SK-N-SH (cell line): ENCODE results near the gene AP5B1. TPM values are rescaled to one million over a fixed set of nuclear protein-coding genes. Genes with fewer than 3 reads are reported as not detected.
"Not testable (repeated sequence)": the region's sequence is repeated elsewhere in the genome, so short reads cannot be mapped to it uniquely, and the experiment has no call there.

Experiments
- CTCF ChIA-PET: fragments of 300-600, 350-600 bp; formaldehyde crosslinking; extraction: SDS; loops from one replicate; lab custom pipeline; 2021; lab: Yijun Ruan, JAX
- POLR2A ChIA-PET: fragments of 350-600 bp; sonication (Branson Sonifier 250); formaldehyde crosslinking; extraction: SDS; loops from one replicate; lab custom pipeline; 2020; ENCODE audit warnings: antibody characterized with exemption, inconsistent platforms; lab: Yijun Ruan, JAX
- DNase-seq: peaks from one replicate; pipeline ENCODE4 v3.0.0; 2012
- H2AFZ ChIP-seq: fragments of 200-600 bp; sonication (generic); 2 replicates; pipeline ENCODE4 v1.8.1; 2016; ENCODE audit warnings: antibody characterized with exemption, mild to moderate bottlenecking, low read depth
- H3F3A ChIP-seq: fragments of 200-600 bp; sonication (generic); replicated peaks from 2 replicates; pipeline ENCODE3; 2016; ENCODE audit warnings: antibody characterized with exemption, mild to moderate bottlenecking; ENCODE audit not compliant: insufficient read depth
- H3K27ac ChIP-seq, 2 experiments: fragments of 200-500 bp in 1 of 2; fragments of 200-600 bp in 1 of 2; sonication (Bioruptor generic) in 1 of 2; sonication (generic), shearing (Covaris generic) in 1 of 2; 2 replicates each; pipeline versions ENCODE4 v1.5.1 to v1.6.1; 2014 to 2016; ENCODE audit warnings: low read depth in 2 of 2, inconsistent platforms in 1 of 2, low read length in 1 of 2, mild to moderate bottlenecking in 1 of 2, mixed read lengths in 1 of 2
- H3K27me3 ChIP-seq: fragments of 200-600 bp; sonication (generic), shearing (Covaris generic); 2 replicates; pipeline ENCODE4 v1.6.1; 2016; ENCODE audit warnings: mixed run types; ENCODE audit not compliant: insufficient read depth
- H3K36me3 ChIP-seq, 2 experiments: fragments of 200-500 bp in 1 of 2; fragments of 200-600 bp in 1 of 2; sonication (Bioruptor generic) in 1 of 2; sonication (generic) in 1 of 2; replicated peaks in 1 of 2; 2 replicates each; pipeline versions ENCODE3 to v1.5.1; 2014 to 2016; ENCODE audit warnings: low read length in 1 of 2, mild to moderate bottlenecking in 1 of 2; ENCODE audit not compliant: insufficient read depth in 2 of 2, control insufficient read depth in 1 of 2
- H3K4me1 ChIP-seq, 2 experiments: fragments of 200-500 bp in 1 of 2; fragments of 200-600 bp in 1 of 2; sonication (Bioruptor generic) in 1 of 2; sonication (generic), shearing (Covaris generic) in 1 of 2; 2 replicates each; pipeline versions ENCODE4 v1.5.1 to v1.6.1; 2014 to 2016; ENCODE audit warnings: low read depth in 1 of 2, low read length in 1 of 2, mixed run types in 1 of 2; ENCODE audit not compliant: insufficient read depth in 2 of 2, control insufficient read depth in 1 of 2
- H3K4me2 ChIP-seq: fragments of 200-600 bp; sonication (generic), shearing (Covaris generic); 2 replicates; pipeline ENCODE4 v1.6.1; 2017; ENCODE audit warnings: mixed run types
- H3K4me3 ChIP-seq, 2 experiments: fragments of 200-500 bp in 1 of 2; fragments of 200-600 bp in 1 of 2; sonication (Bioruptor generic) in 1 of 2; sonication (generic), shearing (Covaris generic) in 1 of 2; 2 replicates each; pipeline versions ENCODE4 v1.5.1 to v1.8.1; 2014 to 2016; ENCODE audit warnings: low read depth in 2 of 2, inconsistent platforms in 1 of 2, low read length in 1 of 2, mild to moderate bottlenecking in 1 of 2, mixed read lengths in 1 of 2, moderate library complexity in 1 of 2
- H3K79me2 ChIP-seq: fragments of 200-600 bp; sonication (generic); 2 replicates; pipeline ENCODE4 v1.8.1; 2017; ENCODE audit warnings: mild to moderate bottlenecking; ENCODE audit not compliant: insufficient read depth
- H3K9ac ChIP-seq: fragments of 200-600 bp; sonication (generic); 2 replicates; pipeline ENCODE4 v1.6.1; 2017; ENCODE audit warnings: mixed run types
- H3K9me2 ChIP-seq: fragments of 200-600 bp; sonication (generic); 2 replicates; pipeline ENCODE4 v1.6.1; 2017; ENCODE audit warnings: mixed run types
- H3K9me3 ChIP-seq: fragments of 200-600 bp; sonication (generic); 2 replicates; pipeline ENCODE4 v1.6.1; 2017; ENCODE audit warnings: mixed run types, mild to moderate bottlenecking, moderate library complexity
- H4K20me1 ChIP-seq: fragments of 200-600 bp; sonication (generic); 2 replicates; pipeline ENCODE4 v1.6.1; 2017; ENCODE audit warnings: mild to moderate bottlenecking, mixed run types; ENCODE audit not compliant: insufficient read depth
- CHD2 ChIP-seq: fragments of 150-350 bp; IDR thresholded peaks from 2 replicates; pipeline ENCODE4 v1.6.1; 2018; ENCODE audit warnings: low read length; ENCODE audit not compliant: partially characterized antibody
- ELF1 ChIP-seq: IDR thresholded peaks from 2 replicates; pipeline ENCODE4 v1.4.0; 2012
- FOSL2 ChIP-seq: IDR thresholded peaks from 2 replicates; pipeline ENCODE4 v1.4.0; 2012; ENCODE audit warnings: low read depth, mild to moderate bottlenecking, moderate library complexity, borderline replicate concordance
- FOXJ3 ChIP-seq: sonication (generic); formaldehyde crosslinking; IDR thresholded peaks from 2 replicates; pipeline ENCODE4 v1.5.1; 2020; ENCODE audit warnings: mild to moderate bottlenecking, missing genetic modification reagents
- FOXM1 ChIP-seq: IDR thresholded peaks from 2 replicates; pipeline ENCODE4 v1.4.0; 2012; ENCODE audit warnings: low read depth, mild to moderate bottlenecking
- GABPA ChIP-seq: IDR thresholded peaks from 2 replicates; pipeline ENCODE4 v1.4.0; 2012; ENCODE audit warnings: low read depth, mild to moderate bottlenecking
- GATA2 ChIP-seq: sonication (generic); formaldehyde crosslinking; IDR thresholded peaks from 2 replicates; pipeline ENCODE4 v1.5.0; 2020; ENCODE audit warnings: mild to moderate bottlenecking, missing genetic modification reagents
- MEF2A ChIP-seq: IDR thresholded peaks from 2 replicates; pipeline ENCODE4 v1.4.0; 2012; ENCODE audit warnings: low read depth, borderline replicate concordance
- RAD21 ChIP-seq: IDR thresholded peaks from 2 replicates; pipeline ENCODE4 v1.6.1; 2012; ENCODE audit warnings: mild to moderate bottlenecking, low read length
- RXRA ChIP-seq: IDR thresholded peaks from 2 replicates; pipeline ENCODE4 v1.4.0; 2012; ENCODE audit warnings: low read depth, mild to moderate bottlenecking, borderline replicate concordance
- SMC3 ChIP-seq: IDR thresholded peaks from 2 replicates; pipeline ENCODE4 v1.6.1; 2012; ENCODE audit warnings: low read depth, low read length, improper control_type of control experiment
- TCF12 ChIP-seq: IDR thresholded peaks from 2 replicates; pipeline ENCODE4 v1.4.0; 2012
- WGBS: methylation state at CpG from one replicate; pipeline ENCODE4 v1.1.6; 2017; ENCODE audit warnings: low lambda C conversion rate; 5-methylcytosine and 5-hydroxymethylcytosine counted together
- polyA plus RNA-seq, 3 experiments: library from polyadenylated mRNA; depleted of rRNA; stranded (reverse); fragments of >200 nt; gene quantifications; 2 replicates each; pipeline ENCODE4 v1.2.3, GENCODE V29; 2012
- TF ChIP-seq, protein P1 (sequence below): fragments of 150-350 bp; IDR thresholded peaks from 2 replicates; pipeline ENCODE4 v1.6.1; 2016; ENCODE audit warnings: mild to moderate bottlenecking, low read depth, low read length
- TF ChIP-seq, protein P2 (sequence below): IDR thresholded peaks from 2 replicates; pipeline ENCODE4 v1.6.1; 2012; ENCODE audit warnings: mild to moderate bottlenecking, low read depth, low read length, moderate library complexity

Gene AP5B1
- polyA plus RNA-seq, 1 of the 3 experiments (the other 2 are of a cell fraction), result 3.8 TPM

DNA sequence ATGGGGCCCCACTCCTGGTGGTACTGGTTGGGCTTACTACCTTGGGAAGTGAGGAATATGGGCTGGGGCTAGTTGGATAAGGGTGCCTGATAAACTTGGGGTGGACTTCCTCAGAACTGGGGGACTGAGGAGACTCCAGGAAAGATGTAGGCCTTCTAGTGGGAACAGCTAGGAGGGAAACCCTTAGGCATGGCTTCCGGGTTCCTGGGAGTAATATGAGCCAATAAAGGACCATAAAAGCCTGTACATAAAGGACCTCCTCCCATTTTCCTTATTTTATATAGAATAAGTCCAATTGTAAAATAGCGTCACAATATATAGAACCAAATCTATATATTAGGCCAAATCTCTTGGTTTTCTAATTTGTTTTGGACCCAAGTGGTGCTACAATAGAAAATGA is 41.8 kb downstream of the AP5B1 start:
- Histone ChIP-seq H2AFZ (no peak overlapping the region), H3F3A (no peaks in the 10 kb centered on the region), H3K27ac (no peak overlapping the region), H3K9me3 (peaks cover 10% of the 10 kb centered on the region; the same call in 1 of the 2 replicates), H3K4me1 (peaks cover 0 to under 1% of the 10 kb centered on the region in 2 experiments; a peak in 1 of 4 replicates), H3K27me3 (peaks cover 6% of the 10 kb centered on the region; the same call in 1 of the 2 replicates), H3K9me2 (no peaks in the 10 kb centered on the region)
- POLR2A ChIA-PET, result no interaction called here
- CTCF ChIA-PET, result no interaction called here
- 46% methylated on average over 2 of the region's 2 CpGs for WGBS
- TF ChIP-seq GATA2 (no peak), ELF1 (no peak), RXRA (no peak), FOXM1 (no peak), MEF2A (no peak), SMC3 (no peak), FOXJ3 (CRISPR knock-in tag) (no peak), TCF12 (no peak)
- TF ChIP-seq, protein P1, sequence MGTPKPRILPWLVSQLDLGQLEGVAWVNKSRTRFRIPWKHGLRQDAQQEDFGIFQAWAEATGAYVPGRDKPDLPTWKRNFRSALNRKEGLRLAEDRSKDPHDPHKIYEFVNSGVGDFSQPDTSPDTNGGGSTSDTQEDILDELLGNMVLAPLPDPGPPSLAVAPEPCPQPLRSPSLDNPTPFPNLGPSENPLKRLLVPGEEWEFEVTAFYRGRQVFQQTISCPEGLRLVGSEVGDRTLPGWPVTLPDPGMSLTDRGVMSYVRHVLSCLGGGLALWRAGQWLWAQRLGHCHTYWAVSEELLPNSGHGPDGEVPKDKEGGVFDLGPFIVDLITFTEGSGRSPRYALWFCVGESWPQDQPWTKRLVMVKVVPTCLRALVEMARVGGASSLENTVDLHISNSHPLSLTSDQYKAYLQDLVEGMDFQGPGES, result no peak
- TF ChIP-seq, all 33 proteins: peak for 0
- H3K4me2 ChIP-seq, result no peak overlapping the region
- no peaks in the 10 kb centered on the region for H3K36me3 ChIP-seq
- H3K9ac ChIP-seq, result no peak overlapping the region
- no peaks in the 10 kb centered on the region for H3K79me2 ChIP-seq
- DNase-seq, result no peak
- H3K4me3 ChIP-seq, result no peak overlapping the region
- H4K20me1 ChIP-seq, result no peaks in the 10 kb centered on the region

DNA sequence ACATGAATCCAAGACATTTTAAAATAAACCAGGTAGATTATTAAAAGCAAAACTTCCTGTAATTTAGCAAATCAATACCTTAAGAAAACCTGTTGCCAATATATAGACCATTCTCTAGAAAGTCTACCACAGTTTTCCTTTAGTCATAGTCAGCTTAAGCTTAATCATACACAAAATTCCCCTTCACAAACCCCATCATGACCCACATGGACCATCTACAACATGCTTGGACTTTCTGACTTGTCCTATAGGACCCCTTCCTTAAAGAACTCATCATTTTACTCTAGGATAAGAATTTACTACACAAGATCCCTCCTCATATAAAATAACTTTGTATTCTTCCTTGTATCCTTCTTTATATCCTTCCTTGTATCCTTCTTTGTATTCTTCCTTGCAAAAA is 44.0 kb downstream of the AP5B1 start:
- POLR2A ChIA-PET, result no interaction called here
- H3K9ac ChIP-seq, result no peak overlapping the region

DNA sequence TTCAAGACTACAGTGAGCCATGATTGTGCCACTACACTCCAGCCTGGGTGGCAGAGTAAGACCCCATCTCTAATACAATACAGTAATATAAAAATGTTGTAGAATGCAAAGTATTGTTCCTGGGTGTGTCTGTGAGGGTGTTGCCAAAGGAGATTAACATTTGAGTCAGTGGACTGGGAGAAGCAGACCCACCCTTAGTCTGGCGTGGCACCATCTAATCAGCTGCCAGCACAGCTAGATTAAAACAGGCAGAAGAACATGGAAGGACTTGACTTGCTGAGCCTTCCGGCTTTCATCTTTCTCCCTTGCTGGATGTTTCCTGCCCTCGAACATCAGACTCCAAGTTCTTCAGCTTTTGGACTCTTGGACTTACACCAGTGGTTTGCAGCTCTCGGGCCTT is 45.7 kb downstream of the AP5B1 start:
- H3K27me3 ChIP-seq, H3K4me3 ChIP-seq, DNase-seq, H3K79me2 ChIP-seq, H3K27ac ChIP-seq, H4K20me1 ChIP-seq, H3K4me2 ChIP-seq, H3K4me1 ChIP-seq, H2AFZ ChIP-seq, POLR2A ChIA-PET, H3F3A ChIP-seq, H3K9me2 ChIP-seq, H3K9ac ChIP-seq, H3K36me3 ChIP-seq: not testable (repeated sequence)
- WGBS, result 5% methylated on average over 4 of the region's 4 CpGs
- CTCF ChIA-PET, result interaction anchor here (2.6 to 4.4 kb wide), 2 partner anchors 10 to 44 kb away, joined by 14 to 15 read pairs; no protein-coding TSS in a partner anchor
- peaks cover 17% of the 10 kb centered on the region; the same call in 1 of the 2 replicates for H3K9me3 ChIP-seq

More for the DNA sequence above, 44.0 kb downstream of the AP5B1 start:
- Histone ChIP-seq H2AFZ (no peak overlapping the region), H3K79me2 (no peaks in the 10 kb centered on the region), H3K27ac (no peak overlapping the region), H3K36me3 (no peaks in the 10 kb centered on the region), H3K4me1 (no peaks in the 10 kb centered on the region), H4K20me1 (no peaks in the 10 kb centered on the region), H3F3A (no peaks in the 10 kb centered on the region), H3K27me3 (peaks cover 5% of the 10 kb centered on the region; the same call in 1 of the 2 replicates), H3K9me2 (no peaks in the 10 kb centered on the region), H3K9me3 (peaks cover 12% of the 10 kb centered on the region; the same call in 1 of the 2 replicates), H3K4me2 (no peak overlapping the region), H3K4me3 (no peak overlapping the region)
- no peak for TF ChIP-seq FOSL2
- TF ChIP-seq, protein P2, sequence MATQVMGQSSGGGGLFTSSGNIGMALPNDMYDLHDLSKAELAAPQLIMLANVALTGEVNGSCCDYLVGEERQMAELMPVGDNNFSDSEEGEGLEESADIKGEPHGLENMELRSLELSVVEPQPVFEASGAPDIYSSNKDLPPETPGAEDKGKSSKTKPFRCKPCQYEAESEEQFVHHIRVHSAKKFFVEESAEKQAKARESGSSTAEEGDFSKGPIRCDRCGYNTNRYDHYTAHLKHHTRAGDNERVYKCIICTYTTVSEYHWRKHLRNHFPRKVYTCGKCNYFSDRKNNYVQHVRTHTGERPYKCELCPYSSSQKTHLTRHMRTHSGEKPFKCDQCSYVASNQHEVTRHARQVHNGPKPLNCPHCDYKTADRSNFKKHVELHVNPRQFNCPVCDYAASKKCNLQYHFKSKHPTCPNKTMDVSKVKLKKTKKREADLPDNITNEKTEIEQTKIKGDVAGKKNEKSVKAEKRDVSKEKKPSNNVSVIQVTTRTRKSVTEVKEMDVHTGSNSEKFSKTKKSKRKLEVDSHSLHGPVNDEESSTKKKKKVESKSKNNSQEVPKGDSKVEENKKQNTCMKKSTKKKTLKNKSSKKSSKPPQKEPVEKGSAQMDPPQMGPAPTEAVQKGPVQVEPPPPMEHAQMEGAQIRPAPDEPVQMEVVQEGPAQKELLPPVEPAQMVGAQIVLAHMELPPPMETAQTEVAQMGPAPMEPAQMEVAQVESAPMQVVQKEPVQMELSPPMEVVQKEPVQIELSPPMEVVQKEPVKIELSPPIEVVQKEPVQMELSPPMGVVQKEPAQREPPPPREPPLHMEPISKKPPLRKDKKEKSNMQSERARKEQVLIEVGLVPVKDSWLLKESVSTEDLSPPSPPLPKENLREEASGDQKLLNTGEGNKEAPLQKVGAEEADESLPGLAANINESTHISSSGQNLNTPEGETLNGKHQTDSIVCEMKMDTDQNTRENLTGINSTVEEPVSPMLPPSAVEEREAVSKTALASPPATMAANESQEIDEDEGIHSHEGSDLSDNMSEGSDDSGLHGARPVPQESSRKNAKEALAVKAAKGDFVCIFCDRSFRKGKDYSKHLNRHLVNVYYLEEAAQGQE, result no peak
- no peak for TF ChIP-seq CHD2
- no peak for TF ChIP-seq RAD21
- no peak for TF ChIP-seq MEF2A
- no peak for TF ChIP-seq GATA2
- TF ChIP-seq FOXJ3 (CRISPR knock-in tag), result no peak
- TF ChIP-seq GABPA, result no peak
- no peak for DNase-seq
- CTCF ChIA-PET, result interaction anchor here (1.9 to 4.4 kb wide), 3 partner anchors 8 to 43 kb away, joined by 4 to 15 read pairs (median 14); no protein-coding TSS in a partner anchor
